Ascending aorta (tissue), 2 donors: ENCODE data around the gene ADCY7. TPM values are rescaled to one million over a fixed set of nuclear protein-coding genes. Genes with fewer than 3 reads are reported as not detected.

Experiments used
- DNase-seq, 2 donors: peaks; one replicate each; pipeline ENCODE4 v3.0.0-alpha.2; 2019; ENCODE audit warnings: low spot score in 2 of 2
- H3K27ac ChIP-seq, 2 donors: fragments of 200-600 bp; sonication (generic); one replicate each; pipeline ENCODE4 v1.5.1; 2016 to 2017; ENCODE audit warnings: mild to moderate bottlenecking in 1 of 2
- H3K27me3 ChIP-seq: fragments of 200-600 bp; sonication (generic); one replicate; pipeline ENCODE4 v1.5.1; 2017
- H3K36me3 ChIP-seq, 2 donors: fragments of 200-600 bp; sonication (generic); one replicate each; pipeline ENCODE4 v1.5.1; 2016
- H3K4me1 ChIP-seq, 2 donors: fragments of 200-600 bp; sonication (generic); one replicate each; pipeline ENCODE4 v1.5.1; 2016 to 2017; ENCODE audit warnings: mild to moderate bottlenecking in 1 of 2
- H3K4me3 ChIP-seq, 2 donors: fragments of 200-600 bp; sonication (generic); one replicate each; pipeline ENCODE4 v1.5.1; 2016 to 2017; ENCODE audit warnings: mild to moderate bottlenecking in 1 of 2
- H3K9me3 ChIP-seq, 2 donors: fragments of 200-600 bp; sonication (generic); one replicate each; pipeline ENCODE4 v1.5.1; 2016
- CTCF ChIP-seq, 3 experiments: fragments of 200-600 bp in 2 of 3; fragments of 450-650 bp in 1 of 3; sonication (generic) in 2 of 3; IDR thresholded peaks; one replicate each; pipeline ENCODE4 v1.5.1; 2016 to 2019; ENCODE audit warnings: antibody characterized with exemption in 3 of 3, mild to moderate bottlenecking in 1 of 3, moderate library complexity in 1 of 3
- intact Hi-C: fragments of 100-400 bp; cut with DNase I; formaldehyde crosslinking; loops from one replicate; pipeline ENCODE4 v1.15.1; 2023
- total RNA-seq: library from RNA; depleted of rRNA; stranded (reverse); fragments of >200 nt; gene quantifications from one replicate; pipeline ENCODE4 v1.1.0, GENCODE V29; 2016

ADCY7 gene
- total RNA-seq, 1 donor from 2014 or later: 8.2 TPM

DNA sequence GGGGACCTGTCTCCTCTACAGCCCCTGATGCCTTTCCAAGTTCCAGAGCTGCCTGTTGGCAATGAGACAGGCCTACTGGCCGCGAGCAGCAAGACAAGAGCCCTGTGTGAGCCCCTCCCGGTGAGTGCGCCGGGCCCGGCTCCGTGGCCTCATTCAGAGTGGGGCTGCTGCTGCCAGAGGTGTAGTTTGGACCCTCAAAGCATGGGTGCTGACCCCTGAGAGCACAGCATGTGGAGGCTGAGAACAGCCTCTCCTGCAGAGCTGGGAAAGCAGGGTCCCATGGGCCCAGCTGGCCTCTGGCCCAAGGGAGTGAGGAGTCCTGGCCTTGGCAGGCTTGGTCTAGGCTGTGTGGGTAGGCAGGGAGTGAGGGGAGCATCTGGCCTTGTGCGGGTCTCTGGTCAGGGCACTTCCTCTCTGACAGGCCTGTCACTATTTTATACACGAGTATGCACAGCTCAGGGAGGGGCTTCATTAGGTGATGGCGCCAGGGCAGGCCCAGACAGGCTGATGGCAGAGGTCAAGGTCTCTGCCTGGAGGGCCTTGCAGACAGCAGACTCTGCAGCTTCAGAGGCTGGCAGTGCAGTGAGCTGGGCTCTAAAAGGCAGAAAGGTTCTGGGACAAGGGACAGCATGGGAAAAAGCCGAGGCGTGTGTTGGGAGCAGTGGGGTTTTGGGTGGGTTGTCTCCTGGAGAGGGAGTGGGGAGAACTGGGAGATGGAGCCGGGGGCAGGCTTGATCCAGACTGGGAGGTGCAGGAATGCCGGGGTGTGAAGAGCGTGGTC lies 43.4 kb downstream of the ADCY7 start:
- no peak for TF ChIP-seq CTCF (IDR thresholded peaks at IDR 0.05)

DNA sequence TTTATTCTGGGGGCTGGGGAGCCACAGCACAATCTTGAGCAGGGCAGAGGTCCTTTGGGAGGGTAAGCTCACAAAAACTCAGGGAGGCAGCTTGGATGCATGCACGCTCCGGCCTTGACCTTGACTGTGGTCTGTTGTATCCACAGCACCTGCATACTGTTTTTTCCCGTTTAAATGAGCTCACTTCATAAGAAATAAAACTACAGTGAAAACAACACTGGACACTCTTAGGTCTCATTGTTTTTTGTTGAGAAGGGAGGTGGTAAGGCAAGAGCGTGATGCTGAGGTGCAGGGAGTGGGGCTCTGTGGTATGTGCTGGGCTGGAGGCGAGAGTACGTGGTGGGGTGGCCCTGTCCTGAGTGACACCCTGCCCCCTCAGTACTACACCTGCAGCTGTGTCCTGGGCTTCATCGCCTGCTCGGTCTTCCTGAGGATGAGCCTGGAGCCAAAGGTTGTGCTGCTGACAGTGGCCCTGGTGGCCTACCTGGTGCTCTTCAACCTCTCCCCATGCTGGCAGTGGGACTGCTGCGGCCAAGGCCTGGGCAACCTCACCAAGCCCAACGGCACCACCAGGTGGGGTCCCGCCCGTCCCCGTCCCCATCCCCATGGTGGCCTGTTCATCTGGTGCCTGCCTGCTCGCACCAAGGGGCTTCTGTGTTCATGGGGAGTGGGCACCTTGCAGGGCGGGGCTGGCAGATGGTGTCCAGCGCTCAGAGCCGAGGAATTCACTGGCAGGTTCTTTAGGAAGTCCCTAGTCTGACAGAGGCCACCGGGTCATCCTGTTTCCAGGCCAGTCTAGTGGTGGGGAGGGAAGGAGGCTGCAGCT lies 44.2 kb downstream of the ADCY7 start:
- Histone ChIP-seq H3K4me1 (no peaks in the 10 kb centered on the region), H3K36me3 (peaks cover 22 to 36% of the 10 kb centered on the region in 2 donors), H3K27me3 (no peaks in the 10 kb centered on the region), H3K4me3 (no peak overlapping the region), H3K27ac (no peak overlapping the region), H3K9me3 (no peaks in the 10 kb centered on the region)
- intact Hi-C loops: no loop called here
- DNase-seq: no peak
- TF ChIP-seq CTCF (IDR thresholded peaks at IDR 0.05): no peak

More for the DNA sequence above, 43.4 kb downstream of the ADCY7 start:
- no peak overlapping the region for H3K27ac ChIP-seq
- peaks cover 23 to 28% of the 10 kb centered on the region in 2 donors for H3K36me3 ChIP-seq
- intact Hi-C loops: no loop called here
- DNase-seq: peak in 1 of 2 donors; percentile 62
- no peak overlapping the region for H3K4me3 ChIP-seq
- H3K27me3 ChIP-seq: no peaks in the 10 kb centered on the region
- no peaks in the 10 kb centered on the region for H3K9me3 ChIP-seq
- H3K4me1 ChIP-seq: no peaks in the 10 kb centered on the region

DNA sequence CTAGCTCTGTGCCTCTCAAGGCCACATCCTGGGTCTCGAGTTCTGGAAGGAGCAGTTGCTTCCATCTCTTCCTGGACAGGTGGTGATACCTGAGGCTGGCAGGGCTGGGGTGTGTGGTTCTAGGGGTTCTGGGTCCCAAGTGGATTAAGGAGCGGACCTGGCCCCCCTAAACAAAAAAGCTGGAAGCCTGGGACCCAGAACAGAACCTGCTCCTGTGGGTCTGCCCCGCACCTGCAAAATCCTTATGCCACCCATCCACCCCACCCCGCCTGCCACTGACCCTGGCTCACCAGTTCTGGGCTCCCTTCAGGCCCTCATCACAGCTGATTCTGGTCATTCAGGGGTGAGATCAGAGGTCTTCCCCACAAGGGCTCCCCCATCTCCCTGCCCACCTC lies 44.8 kb downstream of the ADCY7 start:
- no peak for TF ChIP-seq CTCF (IDR thresholded peaks at IDR 0.05)
- H3K36me3 ChIP-seq: peaks cover 28 to 42% of the 10 kb centered on the region in 2 donors
- no peaks in the 10 kb centered on the region for H3K4me1 ChIP-seq
- intact Hi-C loops: no loop called here
- DNase-seq: peak in 1 of 2 donors; percentile 58
- H3K4me3 ChIP-seq: no peak overlapping the region
- no peak overlapping the region for H3K27ac ChIP-seq
- no peaks in the 10 kb centered on the region for H3K9me3 ChIP-seq
- H3K27me3 ChIP-seq: no peaks in the 10 kb centered on the region

- peak in 1 of 2 donors; percentile 61 for DNase-seq
- intact Hi-C loops: no loop called here
- no peaks in the 10 kb centered on the region for H3K4me1 ChIP-seq
- no peaks in the 10 kb centered on the region for H3K27me3 ChIP-seq
- no peak overlapping the region for H3K27ac ChIP-seq
- no peak overlapping the region for H3K4me3 ChIP-seq
- H3K36me3 ChIP-seq: peaks cover 36 to 51% of the 10 kb centered on the region in 2 donors
- H3K9me3 ChIP-seq: no peaks in the 10 kb centered on the region
- no peak for TF ChIP-seq CTCF (IDR thresholded peaks at IDR 0.05)
These were observed 45.6 kb downstream of the ADCY7 start for GRCh38 chr16:50311891-50312501.

GRCh38 chr16:50313596-50314478 lies 47.5 kb downstream of the ADCY7 start:
- Histone ChIP-seq H3K4me1 (no peaks in the 10 kb centered on the region), H3K4me3 (no peak overlapping the region), H3K9me3 (no peaks in the 10 kb centered on the region), H3K36me3 (peaks cover 50 to 69% of the 10 kb centered on the region in 2 donors), H3K27me3 (no peaks in the 10 kb centered on the region), H3K27ac (no peak overlapping the region)
- TF ChIP-seq CTCF (IDR thresholded peaks at IDR 0.05): no peak
- DNase-seq: peak in 1 of 2 donors; percentile 72
- intact Hi-C loops: no loop called here
